Activated T-cell treated with anti-CD3 and anti-CD28 coated beads for 48 hours (primary cell): ENCODE data around the gene APBB2.

Source experiments
- DNase-seq: peaks from one replicate; pipeline ENCODE4 v3.0.0-alpha.2; 2020; ENCODE audit warnings: low read depth

The APBB2 gene

DNA sequence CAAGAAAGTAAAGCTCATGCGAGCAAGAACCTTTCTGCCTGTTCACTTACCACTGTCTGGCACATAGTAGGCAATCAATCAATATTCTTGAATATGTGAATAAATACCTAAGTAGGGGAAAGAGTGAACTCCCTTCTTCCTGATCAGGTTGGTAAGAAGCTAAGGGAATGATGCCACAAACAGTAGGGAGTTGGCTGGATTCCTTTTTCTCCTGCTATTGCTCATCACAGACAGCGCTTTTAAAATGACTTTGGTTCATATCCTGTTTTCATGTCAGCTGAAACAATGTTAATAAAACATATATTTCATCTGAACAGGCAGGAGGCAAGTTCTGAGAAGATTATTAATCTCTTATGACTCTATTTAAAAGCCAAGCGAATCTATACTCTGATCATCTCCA, 365.4 kb downstream of the APBB2 start:
- no peak for DNase-seq

DNA sequence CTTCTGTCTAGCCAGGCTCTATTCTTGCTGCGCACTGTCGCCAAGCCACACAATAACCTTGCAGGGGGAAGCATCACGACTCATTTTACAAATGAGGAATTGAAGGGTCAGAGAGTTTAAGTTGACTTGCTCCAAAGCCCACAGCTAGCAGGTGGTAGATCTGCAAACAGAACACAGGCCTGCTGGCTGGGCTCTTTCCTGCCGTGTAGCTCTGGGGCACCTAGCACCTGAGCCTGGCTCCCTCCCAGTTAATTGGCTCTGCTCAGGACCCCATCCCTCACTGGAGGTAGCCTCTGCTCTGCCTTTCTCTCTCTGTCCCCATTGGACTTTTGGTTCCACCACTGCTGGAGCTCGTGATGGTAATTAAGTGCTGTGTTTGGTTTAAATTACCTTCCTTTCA, 366.1 kb downstream of the APBB2 start:
- no peak for DNase-seq

DNA sequence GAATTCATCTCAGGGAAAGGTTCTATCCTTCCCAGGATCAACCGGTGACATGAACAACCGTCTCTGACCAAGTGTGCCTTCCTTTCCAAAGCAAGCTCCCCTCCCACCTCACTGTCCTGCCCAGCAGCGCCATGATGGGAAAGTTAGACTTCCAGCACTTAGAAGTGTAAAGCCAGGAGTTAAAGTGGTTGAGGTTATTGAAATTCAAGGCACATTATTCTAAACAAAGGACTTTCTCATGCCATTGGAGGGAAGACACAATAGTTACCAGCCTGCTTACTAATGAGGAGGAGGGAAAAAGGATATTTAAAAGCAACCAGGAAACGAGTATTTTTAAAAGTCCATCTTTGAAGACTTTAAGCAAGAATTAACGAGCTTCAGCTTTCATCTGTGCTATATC, 367.8 kb downstream of the APBB2 start:
- no peak for DNase-seq

DNA sequence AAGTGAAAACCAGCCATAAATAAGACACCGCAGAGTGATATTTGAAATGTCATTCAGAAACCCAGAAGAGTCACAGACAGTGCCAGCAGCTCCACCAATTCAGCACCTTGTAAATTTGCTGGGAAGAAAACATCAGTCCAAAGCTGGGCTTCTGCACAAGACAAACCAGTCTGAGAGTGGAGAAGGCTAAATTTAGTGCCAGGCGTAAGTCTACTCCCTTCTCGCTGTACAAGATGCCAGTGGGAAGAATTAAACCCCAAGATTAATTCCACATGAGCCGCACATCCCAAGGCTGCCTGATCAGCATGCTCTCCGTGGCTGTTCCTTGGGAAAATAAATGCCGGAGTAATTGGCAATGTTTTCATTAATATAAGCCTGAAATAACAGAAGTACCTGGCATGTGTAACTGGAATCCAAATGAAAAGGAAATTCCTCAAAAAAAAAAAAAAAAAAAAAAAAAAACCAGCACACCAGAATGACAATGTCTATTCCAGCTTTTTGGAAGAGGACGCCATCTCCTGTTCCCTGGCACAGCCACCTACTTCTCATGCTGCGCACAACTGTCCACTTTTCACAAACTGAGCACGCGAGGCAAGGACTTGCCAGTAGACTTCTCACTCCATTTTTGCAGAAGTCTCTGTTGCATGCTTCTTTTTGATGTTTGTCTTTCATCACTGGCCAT, 369.0 kb downstream of the APBB2 start:
- DNase-seq: no peak

DNA sequence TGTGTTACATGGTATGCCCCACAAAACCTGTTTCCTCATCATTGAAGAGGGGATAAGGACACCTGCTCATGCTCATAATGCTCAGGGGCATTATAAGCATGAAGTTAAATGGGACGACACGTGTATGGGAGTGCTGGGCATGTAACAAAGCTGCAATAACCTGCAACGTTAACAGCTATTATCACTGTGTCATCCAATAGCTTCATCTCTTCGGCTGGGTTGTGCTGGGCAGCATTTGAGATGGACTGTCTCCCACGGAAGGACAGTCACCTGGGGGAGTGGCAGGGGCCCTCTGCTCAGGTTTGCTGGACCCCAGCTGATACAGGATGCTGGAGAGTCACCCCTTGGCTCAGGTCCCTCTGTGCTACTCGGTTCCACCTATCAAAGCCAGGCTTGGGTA, 370.1 kb downstream of the APBB2 start:
- no peak for DNase-seq

DNA sequence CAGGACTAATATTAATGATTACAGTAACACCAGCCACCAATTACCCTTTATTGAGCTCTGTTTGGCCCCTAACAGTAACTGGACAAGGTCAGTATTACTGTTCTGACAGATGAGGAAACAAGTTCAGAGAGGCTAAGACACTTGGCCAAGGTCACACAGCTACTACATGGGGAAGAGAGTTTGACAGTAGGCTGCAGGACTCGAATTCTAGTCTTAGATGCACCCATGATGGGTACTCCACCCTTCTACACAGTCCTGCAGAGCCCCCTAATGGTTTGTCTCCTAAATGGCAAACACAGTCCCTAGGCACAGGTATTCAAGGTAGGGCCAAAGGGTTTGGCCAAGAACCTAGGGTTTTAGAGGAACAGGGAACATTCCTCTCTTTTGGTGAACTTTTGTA, 370.6 kb downstream of the APBB2 start:
- DNase-seq: no peak

DNA sequence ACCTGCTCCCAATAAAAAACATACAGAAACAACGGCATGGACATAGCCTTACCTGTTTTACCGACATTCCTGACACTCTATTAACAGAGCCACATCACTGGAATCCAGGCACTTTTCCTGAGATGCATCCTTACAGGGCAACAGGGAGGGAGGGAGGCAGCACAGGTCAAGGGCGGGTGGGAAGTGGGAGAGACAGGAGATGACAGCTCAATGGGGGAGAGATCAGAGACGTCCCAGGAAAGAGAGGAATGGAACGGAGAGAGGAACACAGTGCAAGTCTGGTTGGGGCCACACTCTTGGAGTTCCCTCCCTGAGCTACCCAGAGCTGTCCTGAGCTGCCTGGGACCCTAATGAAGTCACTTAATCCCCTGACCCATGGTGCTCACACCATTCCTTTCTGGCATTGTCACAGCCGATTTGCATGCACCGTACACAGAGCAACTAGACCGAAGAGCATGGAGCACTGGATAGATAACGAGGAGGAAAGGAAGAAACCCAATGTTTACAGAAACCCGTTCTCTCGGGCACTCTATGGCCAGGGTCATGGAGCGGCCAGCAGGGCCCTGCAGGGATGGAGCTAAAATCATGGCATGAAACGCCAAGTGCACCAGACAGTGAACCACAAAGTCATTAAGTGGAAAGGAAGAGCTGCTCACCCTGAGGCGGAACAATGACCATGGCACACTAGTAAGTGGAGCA, 371.5 kb downstream of the APBB2 start:
- no peak for DNase-seq

DNA sequence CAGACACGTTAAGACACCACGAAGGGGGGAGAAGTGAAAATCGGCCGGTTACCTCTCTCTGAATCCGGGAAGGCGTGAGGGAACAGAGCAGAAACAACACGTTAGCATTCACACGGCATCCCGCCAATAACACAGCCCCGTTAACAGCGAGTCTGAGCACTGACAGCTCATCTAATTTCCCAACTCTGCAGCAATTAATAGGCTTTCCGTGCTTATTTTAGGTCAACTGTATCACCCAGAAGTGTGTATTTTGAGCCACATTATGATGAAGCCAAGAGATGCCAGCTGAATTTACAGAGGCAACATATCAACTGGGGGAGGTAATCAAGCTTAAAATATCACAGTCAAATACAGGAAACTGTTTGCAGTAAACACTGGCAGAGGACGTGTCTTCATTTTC, 372.0 kb downstream of the APBB2 start:
- DNase-seq: no peak

DNA sequence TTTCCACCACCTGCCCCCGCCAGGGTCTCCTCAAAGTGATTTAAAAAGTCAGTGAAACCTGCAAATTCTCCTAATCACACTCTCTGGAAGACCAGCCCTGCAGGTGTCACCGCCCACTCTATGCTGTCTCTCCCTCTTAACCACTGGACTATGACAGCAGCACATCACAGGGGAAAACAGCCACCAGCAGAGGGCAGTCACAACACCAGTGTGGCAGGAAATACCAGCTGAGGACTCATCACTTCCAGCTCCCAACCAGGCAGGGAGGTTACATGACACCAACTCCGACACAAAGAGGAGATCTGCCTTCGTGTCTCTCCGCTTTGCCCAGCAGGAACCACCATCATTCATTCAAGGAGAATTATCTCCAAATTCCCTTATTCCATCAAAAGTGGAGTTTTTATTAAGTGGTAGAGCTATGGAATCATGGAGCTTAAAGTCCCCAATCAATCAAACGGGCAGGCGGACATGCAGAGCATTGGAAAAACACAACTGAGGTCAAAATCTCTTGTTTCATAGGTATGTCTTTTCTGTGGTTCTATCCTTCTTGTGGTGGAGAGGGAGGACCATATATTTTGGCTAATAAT, 373.3 kb downstream of the APBB2 start:
- peak; percentile 78 for DNase-seq

DNA sequence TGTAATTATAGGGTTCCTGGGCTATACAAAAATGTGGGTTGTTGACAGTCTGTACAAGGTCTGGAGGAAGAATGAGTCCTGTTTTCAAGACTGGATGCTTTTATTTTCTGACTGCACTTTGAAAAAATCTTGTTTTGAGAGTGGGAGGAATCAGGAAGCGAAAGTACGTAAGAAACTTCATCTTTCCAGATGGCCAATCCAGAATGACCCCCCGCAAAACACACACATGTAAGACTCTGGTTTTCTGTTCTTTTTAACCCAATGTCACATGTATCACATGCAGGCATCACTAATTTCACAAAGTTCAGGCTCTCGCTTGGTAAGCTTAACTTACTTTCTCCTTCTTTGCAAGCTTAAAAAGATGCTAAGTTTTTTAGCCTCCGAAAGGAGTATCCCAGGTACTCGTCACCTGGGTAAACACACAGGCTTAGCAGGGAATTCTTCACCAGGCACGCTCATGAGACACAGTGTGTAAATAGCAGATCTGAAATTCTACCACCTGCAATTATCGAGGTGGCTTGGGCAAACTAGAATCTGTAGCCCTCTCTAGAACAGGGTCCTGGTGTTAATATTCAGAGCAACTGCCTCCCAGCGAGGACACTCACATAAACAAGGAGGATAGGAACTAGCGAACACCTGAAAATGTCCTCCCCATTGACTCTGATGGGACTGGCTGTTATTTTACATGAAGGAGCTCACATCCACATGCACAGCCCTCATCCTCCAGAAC, 373.9 kb downstream of the APBB2 start:
- DNase-seq: no peak

DNA sequence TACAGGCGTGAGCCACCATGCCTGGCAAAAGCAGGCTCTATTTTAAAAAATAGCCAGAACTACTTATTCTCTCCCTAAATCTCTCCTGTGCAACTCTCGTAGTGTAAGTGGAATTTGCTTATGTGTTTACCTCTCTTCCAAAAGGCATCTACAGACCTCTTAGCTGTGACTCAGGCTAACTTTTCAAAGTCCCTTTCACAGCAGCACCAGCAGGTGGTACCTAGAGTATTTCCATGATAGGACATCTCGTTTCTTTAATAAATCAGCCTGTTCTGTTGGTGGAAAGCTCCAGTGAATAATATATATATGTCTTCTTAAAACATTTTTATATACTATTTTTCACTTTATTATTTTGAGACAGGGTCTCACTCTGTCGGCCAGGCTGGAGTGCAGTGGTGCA, 375.6 kb downstream of the APBB2 start:
- no peak for DNase-seq

DNA sequence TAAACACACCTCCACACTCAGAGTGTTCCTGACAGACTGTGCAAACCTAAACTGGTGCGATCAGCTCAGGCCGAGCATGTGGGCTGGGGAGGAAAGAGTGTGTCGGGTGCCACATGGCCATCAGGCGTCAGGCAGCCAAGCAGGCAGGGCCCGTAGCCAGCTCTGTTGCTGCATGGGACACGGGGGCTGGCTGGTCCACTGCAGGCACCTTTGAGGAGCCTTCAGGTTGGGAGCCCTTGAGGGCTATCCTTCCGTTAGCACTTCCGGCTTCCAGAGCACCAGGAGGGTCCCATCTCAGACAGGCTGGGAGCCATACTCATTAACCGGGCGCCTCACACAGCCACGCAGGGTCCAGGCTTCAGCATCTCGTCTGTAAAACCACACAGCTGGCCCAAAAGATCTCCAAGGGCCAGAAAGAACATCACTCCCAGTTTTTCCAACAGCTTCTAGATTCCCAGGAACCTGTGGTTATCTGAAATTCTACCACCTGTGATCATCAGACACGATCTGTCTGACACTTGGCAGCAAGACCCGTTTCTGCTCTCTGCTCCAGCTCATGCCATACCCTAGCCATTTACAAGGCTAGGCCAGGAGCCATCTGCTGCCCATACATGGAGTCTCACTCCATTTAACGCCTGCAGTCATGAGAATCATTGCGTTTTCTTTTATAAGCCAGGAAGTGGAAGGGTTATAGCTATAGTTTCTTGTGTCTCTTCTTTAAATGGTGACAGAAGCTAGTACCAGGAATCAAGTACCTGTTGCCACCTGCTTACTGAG, 377.1 kb downstream of the APBB2 start:
- DNase-seq: no peak

DNA sequence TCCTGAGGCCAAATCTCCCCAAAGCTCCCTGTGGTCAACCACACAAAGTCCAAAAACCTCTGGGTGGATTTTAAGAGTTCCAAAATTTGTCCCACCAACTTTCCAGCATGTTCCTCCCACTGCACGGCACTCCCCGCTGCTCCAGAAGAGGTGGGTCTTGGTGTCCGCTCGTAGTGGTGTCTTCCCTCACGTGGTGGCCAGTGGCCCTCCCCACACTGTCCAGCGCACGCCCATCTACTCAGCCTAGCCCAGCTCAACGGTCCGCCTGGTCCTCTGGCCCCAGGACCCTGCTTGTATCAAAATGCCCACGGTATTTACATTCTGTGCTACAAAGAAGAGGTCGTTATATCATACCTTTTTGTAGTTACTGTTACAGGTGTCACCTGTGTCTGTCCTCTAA, 381.1 kb downstream of the APBB2 start:
- no peak for DNase-seq

DNA sequence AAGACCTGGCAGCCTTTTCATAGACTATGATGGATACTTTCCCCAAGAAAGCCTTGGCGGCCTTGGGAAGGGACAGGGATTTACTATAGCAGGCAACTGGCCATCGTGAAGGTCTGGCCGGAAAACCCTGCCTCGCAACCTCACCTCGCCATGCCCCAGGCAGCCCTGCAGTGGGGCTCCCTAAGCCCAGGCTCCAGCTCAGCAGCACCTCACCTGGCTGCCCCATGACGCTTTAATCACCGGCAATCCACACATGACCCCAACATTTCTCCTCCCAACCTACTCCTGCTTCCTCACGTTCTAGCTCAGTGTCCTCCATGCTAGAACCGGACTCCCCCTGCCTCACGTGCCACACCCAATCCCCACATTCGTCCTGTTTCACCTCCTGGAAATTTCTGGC, 382.2 kb downstream of the APBB2 start:
- DNase-seq: no peak

DNA sequence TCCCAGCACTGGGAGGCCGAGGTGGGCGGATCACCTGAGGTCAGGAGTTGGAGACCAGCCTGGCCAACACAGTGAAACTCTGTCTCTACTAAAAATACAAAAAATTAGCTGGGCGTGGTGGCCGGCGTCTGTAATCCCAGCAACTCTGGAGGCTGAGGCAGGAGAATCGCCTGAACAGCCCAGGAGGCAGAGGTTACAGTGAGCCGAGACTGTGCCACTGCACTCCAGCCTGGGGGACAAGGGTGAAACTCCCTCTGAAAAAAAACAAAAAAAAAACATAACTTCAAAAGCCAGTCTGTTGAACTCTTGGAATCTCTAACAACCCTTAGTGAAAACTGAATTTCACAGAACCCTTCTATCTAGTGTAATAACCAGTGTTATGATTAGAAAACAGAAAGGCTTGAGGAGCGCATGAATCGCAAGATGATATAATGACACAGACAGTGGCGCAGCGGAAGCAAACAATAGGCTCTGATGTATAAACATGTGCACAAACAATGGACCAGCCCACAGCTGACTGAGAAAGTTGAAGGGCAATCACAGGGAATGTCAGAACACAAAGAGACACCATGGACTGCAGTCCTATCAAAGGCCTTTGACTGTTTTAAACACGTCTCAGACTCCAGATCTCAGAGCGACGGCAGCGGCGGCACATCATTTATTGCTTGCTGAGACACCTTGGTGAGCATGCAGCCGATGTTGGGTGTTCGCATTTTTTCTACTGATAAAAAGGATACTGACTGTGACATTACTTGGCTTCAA, 383.0 kb downstream of the APBB2 start:
- DNase-seq: no peak

DNA sequence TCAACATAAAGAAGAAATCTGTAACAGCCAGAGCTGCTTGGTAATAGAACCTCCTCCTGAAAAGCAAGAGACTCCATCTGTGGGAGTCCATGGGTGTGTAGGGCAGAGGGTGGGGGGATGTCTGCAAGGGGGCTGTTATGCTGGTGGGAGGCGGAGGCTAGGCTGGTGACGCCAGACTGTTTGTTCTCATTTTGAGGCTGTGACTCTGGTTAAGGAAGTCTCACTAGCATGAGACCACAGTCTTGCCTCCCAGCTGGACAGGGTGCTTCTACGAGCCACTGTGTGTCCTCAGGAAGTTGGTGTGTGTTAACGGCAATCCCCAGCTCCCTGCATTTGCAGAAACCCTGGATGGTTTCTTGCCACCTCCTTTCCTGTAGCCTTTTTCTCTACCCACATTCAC, 384.8 kb downstream of the APBB2 start:
- no peak for DNase-seq

DNA sequence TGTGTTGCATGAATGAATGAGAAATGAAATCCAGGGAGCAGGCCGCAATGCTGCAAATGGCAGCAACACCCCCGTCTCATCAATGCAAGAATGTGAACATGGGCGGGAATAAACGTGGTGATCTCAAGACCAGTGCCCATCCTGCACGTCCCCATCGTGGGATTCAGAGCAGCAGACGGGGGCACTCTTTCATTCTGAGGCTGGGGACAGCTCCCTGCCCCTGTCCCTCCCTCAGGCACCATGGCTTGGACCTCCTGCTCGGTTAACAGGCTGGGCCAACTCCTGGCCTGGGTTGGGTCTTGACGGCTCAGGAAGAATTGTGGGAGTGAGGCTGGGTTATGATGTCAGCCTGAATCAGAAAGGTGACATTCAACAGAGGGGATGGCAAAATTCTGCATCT, 385.7 kb downstream of the APBB2 start:
- no peak for DNase-seq

DNA sequence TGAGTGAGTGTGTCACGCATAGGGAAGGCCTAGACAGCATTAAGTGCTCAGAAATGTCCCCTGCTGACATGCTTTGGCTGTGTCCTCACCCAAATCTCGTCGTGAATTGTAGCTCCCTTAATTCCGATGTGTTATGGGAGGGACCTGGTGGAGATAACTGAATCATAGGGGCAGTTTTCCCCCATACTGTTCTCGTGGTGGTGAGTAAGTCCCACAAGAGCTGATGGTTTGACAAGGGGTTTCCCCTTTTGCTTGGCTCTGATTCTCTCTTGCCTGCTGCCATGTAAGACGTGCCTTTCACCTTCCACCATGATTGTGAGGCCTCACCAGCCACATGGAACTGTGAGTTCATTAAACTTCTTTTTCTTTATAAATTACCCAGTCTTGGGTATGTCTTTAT, 386.6 kb downstream of the APBB2 start:
- no peak for DNase-seq

DNA sequence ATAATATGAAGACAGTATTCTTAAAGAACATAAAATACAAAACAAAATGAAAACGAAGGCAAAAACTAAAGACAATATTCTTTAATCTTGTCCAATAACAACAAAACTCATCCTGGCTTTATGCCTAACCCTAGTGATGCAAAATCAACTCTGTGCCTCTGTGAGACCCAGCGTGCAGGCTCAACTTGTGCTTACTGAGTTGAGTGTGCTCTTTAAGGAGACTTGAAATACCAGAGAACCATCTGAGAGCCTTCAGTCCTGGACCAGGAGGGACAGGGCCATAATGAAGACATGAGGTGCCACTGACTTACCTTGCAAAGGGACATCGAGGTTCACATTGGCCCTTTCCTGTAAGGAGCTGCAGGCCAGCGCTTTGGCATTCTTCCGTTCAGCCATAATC, 387.5 kb downstream of the APBB2 start:
- DNase-seq: no peak

DNA sequence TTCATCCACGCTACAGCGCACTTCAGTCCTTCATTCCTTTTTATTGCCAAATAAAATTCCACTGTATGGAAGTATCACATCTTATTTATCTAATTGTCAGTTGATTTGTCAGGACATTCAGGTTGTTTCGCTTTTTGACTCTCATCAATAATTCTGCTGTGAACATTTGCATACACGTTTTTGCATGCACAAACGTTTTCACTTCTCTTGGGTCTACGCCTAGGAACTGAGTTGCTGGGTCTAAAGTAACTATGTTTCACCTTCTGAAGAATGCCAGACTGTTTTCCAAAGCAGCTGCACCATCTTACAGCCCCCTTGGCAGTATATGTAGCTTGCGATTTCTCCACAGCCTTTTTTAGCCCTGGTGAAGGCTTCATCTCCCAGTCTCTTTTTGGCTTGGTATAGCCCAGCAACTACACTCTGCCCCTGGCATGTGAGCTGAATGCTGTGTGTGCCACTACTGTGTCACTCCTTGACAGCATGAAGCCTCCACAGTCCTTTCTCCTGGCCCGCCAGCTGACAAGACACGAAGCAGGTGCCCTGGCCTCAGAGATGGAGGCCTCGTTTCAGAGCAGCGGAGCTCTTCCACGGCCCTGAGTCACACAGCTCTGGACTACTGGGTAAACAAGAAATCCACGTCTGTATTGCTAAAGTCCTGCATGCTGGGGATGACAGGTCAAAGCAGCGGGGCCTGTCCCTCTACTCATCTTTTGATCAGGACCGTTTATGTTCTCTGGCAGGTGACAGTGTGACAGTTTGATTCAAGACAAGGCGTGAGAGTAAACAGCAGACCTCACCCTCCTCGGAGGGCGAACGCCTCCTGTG, 389.1 kb downstream of the APBB2 start:
- DNase-seq: no peak
